Upper lobe of right lung (tissue), 1 donor: Measurements from ENCODE around the gene SETD3. TPM values are rescaled to one million over a fixed set of nuclear protein-coding genes. Genes with fewer than 3 reads are reported as not detected.

Experiments
- ATAC-seq: fragments of 200-7000 bp; cut with Tn5 transposase; one replicate; pipeline ENCODE4 v1.9.1; 2020; ENCODE audit warnings: mild to moderate bottlenecking, moderate library complexity
- DNase-seq: peaks from one replicate; pipeline ENCODE4 v3.0.0-alpha.2; 2020
- H3K27ac ChIP-seq: fragments of 200-600 bp; one replicate; pipeline ENCODE4 v1.8.0; 2022
- H3K27me3 ChIP-seq: fragments of 200-600 bp; one replicate; pipeline ENCODE4 v1.8.0; 2022; ENCODE audit warnings: mild to moderate bottlenecking
- H3K36me3 ChIP-seq: fragments of 200-600 bp; one replicate; pipeline ENCODE4 v1.8.0; 2022
- H3K4me1 ChIP-seq: fragments of 200-600 bp; one replicate; pipeline ENCODE4 v1.8.0; 2022
- H3K4me3 ChIP-seq: fragments of 200-600 bp; one replicate; pipeline ENCODE4 v1.8.0; 2022; ENCODE audit warnings: mild to moderate bottlenecking
- H3K9me3 ChIP-seq: fragments of 200-600 bp; one replicate; pipeline ENCODE4 v1.8.0; 2022
- CTCF ChIP-seq: fragments of 200-600 bp; IDR thresholded peaks from one replicate; pipeline ENCODE4 v1.8.0; 2022; ENCODE audit warnings: antibody characterized with exemption
- intact Hi-C: fragments of 100-400 bp; cut with DNase I; formaldehyde crosslinking; loops from one replicate; pipeline ENCODE4 v1.11.0; 2022
- total RNA-seq: library from RNA; stranded (reverse); fragmentation: NEBNext Ultra II Directional; extraction: Animal tissue kit (Norgen Biotek cat#: 25700); gene quantifications from one replicate; pipeline ENCODE4 v1.2.1, GENCODE V29; 2021
- donor health status: DM: no; HTN: yes; CAD: no; lungs with severe emphysema.

SETD3 gene
- total RNA-seq, 1 donor from 2014 or later = 90.3 TPM

DNA sequence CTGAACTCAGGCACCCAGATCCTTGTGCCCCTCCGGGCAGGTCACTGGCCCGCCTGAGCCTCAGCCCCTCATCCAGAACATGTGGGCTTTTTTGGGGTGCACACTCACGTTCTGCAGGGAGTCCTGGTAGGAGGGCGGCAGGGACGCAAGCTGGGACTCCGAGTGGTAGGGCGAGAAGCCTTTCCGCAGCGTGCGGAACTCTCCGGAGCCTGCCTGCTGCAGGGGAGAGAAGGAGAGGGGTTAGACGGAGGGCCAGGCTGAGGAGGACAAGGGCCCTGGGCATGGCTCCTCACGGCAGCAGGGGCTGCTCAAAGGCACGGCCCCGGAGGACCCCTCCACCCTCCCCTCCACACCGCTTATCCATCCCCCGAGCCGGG lies 41.4 kb upstream of the SETD3 start:
- DNase-seq = no peak
- Histone ChIP-seq H3K9me3 (no peaks in the 10 kb centered on the region), H3K27me3 (no peaks in the 10 kb centered on the region), H3K27ac (no peak overlapping the region), H3K36me3 (no peaks in the 10 kb centered on the region), H3K4me3 (no peak overlapping the region), H3K4me1 (peaks cover 26% of the 10 kb centered on the region)
- intact Hi-C loops = no loop called here
- ATAC-seq = no peak
- no peak for TF ChIP-seq CTCF

GRCh38 chr14:99521176-99522024 lies 40.7 kb upstream of the SETD3 start:
- H3K27ac ChIP-seq = no peak overlapping the region
- ATAC-seq (no peak), DNase-seq (no peak)
- H3K9me3 ChIP-seq = no peaks in the 10 kb centered on the region
- H3K27me3 ChIP-seq = no peaks in the 10 kb centered on the region
- no peaks in the 10 kb centered on the region for H3K36me3 ChIP-seq
- no peak overlapping the region for H3K4me3 ChIP-seq
- TF ChIP-seq CTCF = no peak
- intact Hi-C loops = no loop called here
- H3K4me1 ChIP-seq = peaks cover 26% of the 10 kb centered on the region

DNA sequence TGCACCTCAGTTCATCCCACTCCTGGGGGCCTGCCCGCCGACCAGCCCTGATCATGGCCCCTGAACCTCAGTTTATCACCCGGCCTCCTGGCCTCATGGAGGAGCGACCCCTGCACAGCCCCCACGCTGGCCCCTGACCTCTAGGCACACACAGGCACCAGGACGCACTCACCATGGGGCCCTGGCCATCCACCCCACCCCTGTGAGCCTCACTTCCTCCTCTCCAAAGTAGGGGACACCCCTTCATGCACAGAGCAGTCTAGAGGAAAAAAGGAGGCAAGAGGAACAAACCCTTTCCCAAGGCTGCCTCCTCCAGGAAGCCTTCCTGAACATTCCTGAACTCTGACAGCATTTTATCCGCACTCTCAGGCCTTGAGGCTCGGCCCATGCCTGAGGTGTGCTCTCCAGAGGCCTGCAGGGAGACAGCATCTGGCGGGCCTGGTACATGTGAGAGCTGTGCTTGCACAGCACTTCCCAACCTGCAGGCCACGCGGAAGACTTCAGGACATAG lies 40.0 kb upstream of the SETD3 start:
- intact Hi-C loops = no loop called here
- Histone ChIP-seq H3K4me3 (no peak overlapping the region), H3K27ac (no peak overlapping the region), H3K27me3 (no peaks in the 10 kb centered on the region), H3K9me3 (no peaks in the 10 kb centered on the region), H3K4me1 (peaks cover 24% of the 10 kb centered on the region), H3K36me3 (no peaks in the 10 kb centered on the region)
- ATAC-seq = no peak
- no peak for TF ChIP-seq CTCF
- DNase-seq = no peak

GRCh38 chr14:99519931-99520421 lies 39.3 kb upstream of the SETD3 start:
- no peak for TF ChIP-seq CTCF
- intact Hi-C loops = loop anchor here (5.0 kb wide), 1 partner anchor 107 kb away; no protein-coding TSS in a partner anchor
- H3K27ac ChIP-seq = no peak overlapping the region
- ATAC-seq (no peak), DNase-seq (peak; percentile 58)
- no peaks in the 10 kb centered on the region for H3K9me3 ChIP-seq
- H3K4me3 ChIP-seq = no peak overlapping the region
- no peaks in the 10 kb centered on the region for H3K36me3 ChIP-seq
- H3K4me1 ChIP-seq = peaks cover 19% of the 10 kb centered on the region
- H3K27me3 ChIP-seq = no peaks in the 10 kb centered on the region

- H3K27ac ChIP-seq = no peak overlapping the region
- intact Hi-C loops = loop anchor here (5.0 kb wide), 1 partner anchor 108 kb away; no protein-coding TSS in a partner anchor
Observed at GRCh38 chr14:99519347-99519881, 38.8 kb upstream of the SETD3 start.

More at GRCh38 chr14:99519347-99519881, 38.8 kb upstream of the SETD3 start:
- ATAC-seq (no peak), DNase-seq (peak; percentile 46)
- H3K27me3 ChIP-seq = no peaks in the 10 kb centered on the region
- no peak for TF ChIP-seq CTCF
- no peak overlapping the region for H3K4me3 ChIP-seq
- H3K4me1 ChIP-seq = peaks cover 13% of the 10 kb centered on the region
- H3K9me3 ChIP-seq = no peaks in the 10 kb centered on the region
- H3K36me3 ChIP-seq = no peaks in the 10 kb centered on the region
